ENCODE measurements around the gene CSTF2T.

CSTF2T gene

DNA sequence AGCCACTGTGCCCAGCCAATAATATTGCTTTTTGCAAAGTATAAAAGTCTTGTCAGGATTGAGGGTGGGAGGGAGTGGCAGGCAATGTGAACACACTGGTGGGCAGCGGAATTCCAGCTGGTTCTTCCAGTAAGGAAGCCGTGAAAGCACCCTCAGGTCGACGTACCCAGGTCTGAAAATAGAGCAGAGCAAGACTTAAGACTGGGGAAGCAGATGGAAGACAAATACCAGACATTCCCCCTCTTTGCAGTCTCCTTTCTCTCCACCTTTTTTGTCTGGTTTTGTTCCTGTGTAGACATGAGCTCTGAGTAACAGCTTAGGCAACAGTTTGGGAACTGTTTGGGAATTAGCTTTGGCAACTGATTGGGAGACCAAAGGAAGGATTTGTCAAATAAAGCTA is 17.6 kb upstream of the CSTF2T start:
- Histone ChIP-seq H3K4me1 (ENCODE audit: insufficient read depth, low read length) (peaks cover 3% of the 10 kb centered on the region; the same call in 1 of the 2 replicates), H3K9me3 (ENCODE audit: insufficient read depth, low read depth, low read length) (no peaks in the 10 kb centered on the region), H3K36me3 (ENCODE audit: insufficient read depth, low read depth, low read length) (no peaks in the 10 kb centered on the region), H3K9ac (ENCODE audit: low read depth, low read length) (no peak overlapping the region), H3K27me3 (ENCODE audit: insufficient read depth, low read length) (no peaks in the 10 kb centered on the region), H3K4me3 (ENCODE audit: low read length) (no peak overlapping the region), H3K27ac (ENCODE audit: low read length) (no peak overlapping the region)

DNA sequence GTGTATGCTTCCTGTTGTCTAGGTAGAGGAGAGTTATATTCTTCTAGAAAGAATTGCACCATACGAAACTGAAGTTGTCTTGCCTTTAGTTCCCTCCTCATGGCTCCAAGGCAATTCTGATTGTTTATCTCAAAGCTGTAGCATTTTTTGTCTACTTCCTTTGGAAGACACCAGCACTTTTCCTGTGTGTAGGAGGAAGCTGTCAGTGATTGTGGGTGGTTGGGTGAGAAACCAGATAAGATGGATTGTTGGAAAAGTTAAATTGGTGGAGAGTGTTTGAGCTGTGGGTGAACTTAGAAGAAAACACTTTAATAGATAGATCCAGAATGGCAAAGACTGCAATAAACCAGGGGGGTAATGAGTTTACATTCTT is 12.1 kb upstream of the CSTF2T start:
- no peaks in the 10 kb centered on the region for H3K36me3 ChIP-seq (ENCODE audit: insufficient read depth, low read depth, low read length)
- H3K27ac ChIP-seq (ENCODE audit: low read length): no peak overlapping the region
- no peaks in the 10 kb centered on the region; the same call in 1 of the 2 replicates for H3K4me1 ChIP-seq (ENCODE audit: insufficient read depth, low read length)
- H3K27me3 ChIP-seq (ENCODE audit: insufficient read depth, low read length): no peaks in the 10 kb centered on the region
- no peaks in the 10 kb centered on the region for H3K9me3 ChIP-seq (ENCODE audit: insufficient read depth, low read depth, low read length)
- H3K9ac ChIP-seq (ENCODE audit: low read depth, low read length): no peak overlapping the region
- H3K4me3 ChIP-seq (ENCODE audit: low read length): no peak overlapping the region

DNA sequence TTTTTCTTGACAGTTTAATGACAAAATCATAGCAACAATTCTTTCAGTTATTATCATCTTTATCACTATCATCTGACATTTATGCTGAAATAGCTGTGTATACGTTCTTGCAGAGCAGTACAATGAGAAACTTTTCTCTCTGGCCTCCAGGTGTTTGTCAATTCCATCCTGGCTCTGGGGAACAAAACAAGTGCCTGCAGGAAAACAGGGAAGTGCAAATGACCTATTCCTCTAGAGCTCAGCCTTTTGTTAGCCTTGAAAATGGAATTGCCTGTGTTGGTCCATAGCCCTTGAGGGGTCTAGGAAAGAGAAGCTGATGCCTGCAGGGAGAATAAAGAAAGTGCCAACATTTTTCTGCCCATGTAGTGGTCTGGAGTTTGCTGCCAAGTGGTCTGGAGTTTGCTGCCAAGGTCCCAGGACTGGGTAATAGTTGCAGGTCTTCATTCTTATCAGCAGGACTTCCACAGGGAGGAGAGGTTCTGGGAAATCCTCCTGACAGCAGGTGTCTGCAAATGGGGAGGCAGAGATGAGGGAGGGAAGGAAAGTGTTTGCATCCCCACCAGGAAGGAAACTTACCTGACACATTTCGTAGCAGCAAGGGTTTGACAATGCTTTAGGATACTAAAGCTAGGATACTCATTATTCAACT is 10.1 kb upstream of the CSTF2T start:
- H3K27me3 ChIP-seq (ENCODE audit: insufficient read depth, low read length): no peaks in the 10 kb centered on the region
- no peaks in the 10 kb centered on the region; the same call in 1 of the 2 replicates for H3K4me1 ChIP-seq (ENCODE audit: insufficient read depth, low read length)
- H3K9me3 ChIP-seq (ENCODE audit: insufficient read depth, low read depth, low read length): no peaks in the 10 kb centered on the region
- H3K4me3 ChIP-seq (ENCODE audit: low read length): no peak overlapping the region
- no peak overlapping the region for H3K9ac ChIP-seq (ENCODE audit: low read depth, low read length)
- no peaks in the 10 kb centered on the region for H3K36me3 ChIP-seq (ENCODE audit: insufficient read depth, low read depth, low read length)
- H3K27ac ChIP-seq (ENCODE audit: low read length): no peak overlapping the region

DNA sequence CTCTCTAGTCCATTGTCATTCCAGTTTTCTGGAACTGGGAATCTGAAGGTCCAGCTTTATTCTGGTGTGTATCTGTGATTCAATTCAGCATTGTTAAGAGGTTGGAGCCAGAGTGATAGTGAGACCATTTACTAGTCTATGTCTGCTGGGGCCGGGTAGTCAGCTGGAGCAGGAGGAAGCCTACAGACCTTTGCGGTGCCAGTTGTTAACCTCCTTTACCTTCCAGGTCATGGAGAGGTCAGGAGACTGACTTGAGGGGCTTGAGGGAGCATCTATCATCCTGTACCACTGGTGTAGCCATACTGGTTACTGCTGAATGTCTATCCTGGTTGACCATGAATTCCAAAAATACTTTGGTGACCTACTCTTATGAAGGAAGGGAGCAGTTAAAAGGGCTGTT is 9.2 kb upstream of the CSTF2T start:
- Histone ChIP-seq H3K9ac (ENCODE audit: low read depth, low read length) (no peak overlapping the region), H3K27ac (ENCODE audit: low read length) (no peak overlapping the region), H3K4me1 (ENCODE audit: insufficient read depth, low read length) (no peaks in the 10 kb centered on the region; the same call in 1 of the 2 replicates), H3K27me3 (ENCODE audit: insufficient read depth, low read length) (no peaks in the 10 kb centered on the region), H3K4me3 (ENCODE audit: low read length) (no peak overlapping the region), H3K9me3 (ENCODE audit: insufficient read depth, low read depth, low read length) (no peaks in the 10 kb centered on the region), H3K36me3 (ENCODE audit: insufficient read depth, low read depth, low read length) (no peaks in the 10 kb centered on the region)

DNA sequence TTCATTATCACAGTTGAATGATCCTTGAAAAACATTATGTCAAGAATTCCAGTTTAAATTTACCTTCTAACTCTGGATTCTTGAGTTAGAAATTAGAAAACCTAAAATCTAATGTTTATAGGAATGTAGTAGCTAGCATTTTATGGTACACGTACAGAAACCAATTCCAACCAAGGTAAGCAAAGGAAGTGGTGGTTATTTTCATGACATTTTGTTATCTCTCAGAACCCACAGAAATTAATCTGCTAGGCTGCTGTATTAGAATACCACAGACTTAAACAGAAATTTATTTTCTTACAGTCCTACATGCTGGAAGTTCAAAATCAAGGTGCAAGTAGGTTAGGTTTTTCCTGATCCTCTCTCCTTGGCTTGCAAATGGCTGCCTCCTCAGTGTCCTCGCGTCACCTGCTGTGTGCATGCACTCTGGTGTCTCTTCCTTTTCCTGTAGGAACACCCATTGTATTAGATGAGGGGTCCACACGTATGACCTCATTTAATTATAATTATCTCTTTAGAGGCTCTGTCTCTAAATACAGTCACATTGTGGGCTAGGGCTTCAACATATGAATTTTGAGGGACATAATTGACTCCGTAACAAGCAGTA is 8.5 kb upstream of the CSTF2T start:
- H3K9me3 ChIP-seq (ENCODE audit: insufficient read depth, low read depth, low read length): no peaks in the 10 kb centered on the region
- H3K9ac ChIP-seq (ENCODE audit: low read depth, low read length): no peak overlapping the region
- no peaks in the 10 kb centered on the region for H3K36me3 ChIP-seq (ENCODE audit: insufficient read depth, low read depth, low read length)
- no peak overlapping the region for H3K4me3 ChIP-seq (ENCODE audit: low read length)
- no peak overlapping the region for H3K27ac ChIP-seq (ENCODE audit: low read length)
- no peaks in the 10 kb centered on the region; the same call in 1 of the 2 replicates for H3K4me1 ChIP-seq (ENCODE audit: insufficient read depth, low read length)
- H3K27me3 ChIP-seq (ENCODE audit: insufficient read depth, low read length): no peaks in the 10 kb centered on the region

DNA sequence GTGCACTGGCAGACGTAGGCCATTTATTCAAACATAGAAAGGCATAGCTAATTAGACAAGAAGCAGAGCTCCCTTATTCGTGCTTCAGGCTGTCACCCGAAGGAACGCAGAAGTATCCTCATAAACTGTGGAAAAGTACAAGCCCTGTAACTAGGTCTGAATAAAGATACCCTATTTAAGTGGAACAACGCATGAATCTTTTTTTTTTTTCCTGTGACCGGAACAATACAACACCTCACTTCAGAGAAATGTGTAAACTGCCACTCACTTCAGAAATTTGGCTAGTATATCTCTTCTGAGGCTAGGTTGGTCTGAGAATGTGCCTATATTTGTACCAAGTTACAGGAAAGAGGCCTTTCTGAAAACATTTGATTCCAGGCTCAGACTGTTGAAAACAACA is 8.0 kb upstream of the CSTF2T start:
- H3K9ac ChIP-seq (ENCODE audit: low read depth, low read length): no peak overlapping the region

DNA sequence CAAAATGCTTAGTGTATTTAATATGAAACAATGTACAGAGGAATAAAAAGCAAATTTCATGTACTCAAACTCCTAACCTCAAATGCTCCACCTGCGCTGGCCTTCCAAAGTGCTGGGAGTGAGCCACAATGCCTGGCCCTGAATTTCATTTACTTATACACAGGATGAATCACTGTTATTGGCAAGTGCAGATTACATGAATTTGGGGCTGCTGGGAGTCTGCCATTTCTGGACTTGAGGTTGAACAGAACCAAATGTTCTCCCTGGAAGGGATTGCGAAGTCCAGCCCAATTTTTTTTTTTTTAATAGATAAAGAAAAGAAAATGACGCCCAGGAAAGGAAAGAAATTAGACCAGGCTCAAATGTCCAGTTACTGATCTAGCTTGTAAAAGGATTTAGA is 6.8 kb upstream of the CSTF2T start:
- H3K9me3 ChIP-seq (ENCODE audit: insufficient read depth, low read depth, low read length): no peaks in the 10 kb centered on the region
- H3K27ac ChIP-seq (ENCODE audit: low read length): no peak overlapping the region
- H3K36me3 ChIP-seq (ENCODE audit: insufficient read depth, low read depth, low read length): no peaks in the 10 kb centered on the region
- H3K27me3 ChIP-seq (ENCODE audit: insufficient read depth, low read length): no peaks in the 10 kb centered on the region
- no peaks in the 10 kb centered on the region; the same call in 1 of the 2 replicates for H3K4me1 ChIP-seq (ENCODE audit: insufficient read depth, low read length)
- H3K4me3 ChIP-seq (ENCODE audit: low read length): no peak overlapping the region
- H3K9ac ChIP-seq (ENCODE audit: low read depth, low read length): no peak overlapping the region

More for the DNA sequence above, 8.0 kb upstream of the CSTF2T start:
- H3K4me1 ChIP-seq (ENCODE audit: insufficient read depth, low read length): no peaks in the 10 kb centered on the region; the same call in 1 of the 2 replicates
- no peak overlapping the region for H3K27ac ChIP-seq (ENCODE audit: low read length)
- H3K36me3 ChIP-seq (ENCODE audit: insufficient read depth, low read depth, low read length): no peaks in the 10 kb centered on the region
- no peak overlapping the region for H3K4me3 ChIP-seq (ENCODE audit: low read length)
- no peaks in the 10 kb centered on the region for H3K27me3 ChIP-seq (ENCODE audit: insufficient read depth, low read length)
- no peaks in the 10 kb centered on the region for H3K9me3 ChIP-seq (ENCODE audit: insufficient read depth, low read depth, low read length)

DNA sequence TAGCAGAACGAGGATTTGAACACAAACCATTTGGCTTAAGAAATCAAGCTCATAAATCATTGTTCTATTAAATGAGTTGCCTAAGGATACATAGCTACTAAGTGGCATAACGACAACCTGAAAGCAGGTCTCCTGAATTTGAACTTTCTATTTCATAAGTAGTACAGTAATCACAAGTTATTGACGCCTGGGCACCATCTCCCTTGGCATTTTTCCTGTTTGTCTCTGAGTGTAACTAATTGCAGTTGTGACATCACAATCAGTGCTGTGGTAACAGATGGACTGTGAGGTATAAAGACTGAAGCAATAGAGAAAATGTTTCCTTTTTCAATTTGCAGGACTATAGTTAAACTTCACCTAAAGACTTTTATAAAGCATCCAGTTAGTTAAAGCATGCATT is 6.4 kb upstream of the CSTF2T start:
- Histone ChIP-seq H3K4me3 (ENCODE audit: low read length) (no peak overlapping the region), H3K27me3 (ENCODE audit: insufficient read depth, low read length) (no peaks in the 10 kb centered on the region), H3K9ac (ENCODE audit: low read depth, low read length) (no peak overlapping the region), H3K36me3 (ENCODE audit: insufficient read depth, low read depth, low read length) (no peaks in the 10 kb centered on the region), H3K9me3 (ENCODE audit: insufficient read depth, low read depth, low read length) (no peaks in the 10 kb centered on the region), H3K4me1 (ENCODE audit: insufficient read depth, low read length) (no peaks in the 10 kb centered on the region; the same call in 1 of the 2 replicates), H3K27ac (ENCODE audit: low read length) (no peak overlapping the region)

DNA sequence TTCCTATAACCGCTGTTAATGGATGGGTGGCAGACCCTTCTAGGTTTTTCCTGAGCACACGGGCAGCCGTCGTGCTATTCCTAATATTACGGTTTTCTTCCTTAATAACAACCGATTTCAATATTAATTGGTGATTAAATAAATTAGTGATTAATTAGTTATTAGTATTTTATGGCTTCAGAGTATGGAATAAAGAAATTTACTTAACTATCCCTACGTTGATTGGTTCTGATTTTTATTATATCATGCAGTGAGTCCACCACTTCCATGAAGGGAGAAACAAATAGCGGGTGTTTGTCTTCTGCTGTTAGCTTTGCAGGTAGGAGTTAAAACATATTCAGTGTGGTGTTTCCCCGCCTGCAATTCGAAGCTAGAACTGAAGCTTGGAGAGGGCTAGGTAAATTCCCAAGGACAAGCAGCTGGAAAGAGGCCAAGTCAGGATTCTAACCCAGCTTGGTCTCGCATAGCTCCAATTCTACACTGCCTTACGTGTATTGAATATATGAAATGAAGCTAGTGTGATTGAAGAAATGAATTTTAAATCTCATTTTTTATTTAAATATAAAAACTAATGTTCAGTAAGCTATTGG is 928 bp upstream of the CSTF2T start:
- H3K27me3 ChIP-seq (ENCODE audit: insufficient read depth, low read length): no peaks in the 10 kb centered on the region
- H3K27ac ChIP-seq (ENCODE audit: low read length): peak overlapping the region; percentile 97
- H3K36me3 ChIP-seq (ENCODE audit: insufficient read depth, low read depth, low read length): peaks cover 29% of the 10 kb centered on the region
- H3K9ac ChIP-seq (ENCODE audit: low read depth, low read length): peak overlapping the region; percentile 95
- H3K9me3 ChIP-seq (ENCODE audit: insufficient read depth, low read depth, low read length): no peaks in the 10 kb centered on the region
- peaks cover 15% of the 10 kb centered on the region; the same call in 1 of the 2 replicates for H3K4me1 ChIP-seq (ENCODE audit: insufficient read depth, low read length)
- H3K4me3 ChIP-seq (ENCODE audit: low read length): peak overlapping the region; percentile 93

DNA sequence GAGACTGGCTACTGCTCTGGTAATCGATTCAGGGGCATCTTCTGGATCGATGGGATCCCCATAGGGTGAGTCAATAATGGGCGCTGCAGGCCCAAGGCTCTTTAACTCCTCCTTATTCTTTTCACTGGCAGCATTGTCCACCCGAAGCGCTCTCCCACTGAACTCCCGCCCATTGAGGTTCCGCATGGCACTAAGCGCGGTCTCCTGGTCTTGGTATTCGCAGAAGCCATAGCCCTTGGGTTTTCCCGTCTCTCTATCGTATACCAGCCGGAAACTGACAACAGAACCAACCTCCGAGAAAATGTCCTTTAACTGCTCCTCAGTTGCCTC is 285 bp downstream of the CSTF2T start:
- H3K4me3 ChIP-seq (ENCODE audit: low read length): peak overlapping the region; percentile 93
- peak overlapping the region; percentile 97 for H3K27ac ChIP-seq (ENCODE audit: low read length)
- no peaks in the 10 kb centered on the region for H3K27me3 ChIP-seq (ENCODE audit: insufficient read depth, low read length)
- H3K9me3 ChIP-seq (ENCODE audit: insufficient read depth, low read depth, low read length): no peaks in the 10 kb centered on the region
- peak overlapping the region; percentile 95 for H3K9ac ChIP-seq (ENCODE audit: low read depth, low read length)
- H3K4me1 ChIP-seq (ENCODE audit: insufficient read depth, low read length): peaks cover 15% of the 10 kb centered on the region; the same call in 1 of the 2 replicates
- peaks cover 29% of the 10 kb centered on the region for H3K36me3 ChIP-seq (ENCODE audit: insufficient read depth, low read depth, low read length)

DNA sequence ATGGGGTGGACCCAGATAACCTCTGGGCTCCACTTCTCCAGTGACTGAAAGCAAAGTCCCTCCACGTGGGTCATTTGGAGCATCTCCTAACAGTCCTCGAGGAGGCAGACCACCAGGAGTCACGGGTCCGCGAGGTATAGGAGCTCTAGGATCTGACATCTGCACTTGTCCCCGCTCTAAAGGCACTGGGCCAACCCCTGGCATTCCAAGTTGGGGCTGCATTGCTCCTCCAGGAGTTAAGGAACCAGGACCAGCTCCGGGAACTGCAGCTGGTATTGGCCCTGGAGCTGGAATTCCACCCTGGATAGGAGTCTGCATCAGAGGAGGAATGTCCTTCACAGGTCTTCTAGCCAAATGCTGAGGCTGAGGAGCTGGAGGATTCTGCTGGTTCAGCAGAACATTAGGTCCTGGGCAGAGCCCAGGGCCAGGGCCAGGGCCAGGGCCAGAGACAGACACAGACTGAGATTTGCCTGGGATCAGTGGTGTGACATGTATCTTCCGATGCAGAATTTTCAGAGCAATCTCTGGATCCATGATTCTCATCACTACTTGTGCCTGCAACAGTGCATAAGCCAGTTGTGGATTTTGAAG is 827 bp downstream of the CSTF2T start:
- Histone ChIP-seq H3K27ac (ENCODE audit: low read length) (peak overlapping the region; percentile 97), H3K4me1 (ENCODE audit: insufficient read depth, low read length) (peaks cover 15% of the 10 kb centered on the region; the same call in 1 of the 2 replicates), H3K27me3 (ENCODE audit: insufficient read depth, low read length) (no peaks in the 10 kb centered on the region), H3K9ac (ENCODE audit: low read depth, low read length) (peak overlapping the region; percentile 95), H3K36me3 (ENCODE audit: insufficient read depth, low read depth, low read length) (peaks cover 29% of the 10 kb centered on the region), H3K9me3 (ENCODE audit: insufficient read depth, low read depth, low read length) (no peaks in the 10 kb centered on the region), H3K4me3 (ENCODE audit: low read length) (peak overlapping the region; percentile 93)

DNA sequence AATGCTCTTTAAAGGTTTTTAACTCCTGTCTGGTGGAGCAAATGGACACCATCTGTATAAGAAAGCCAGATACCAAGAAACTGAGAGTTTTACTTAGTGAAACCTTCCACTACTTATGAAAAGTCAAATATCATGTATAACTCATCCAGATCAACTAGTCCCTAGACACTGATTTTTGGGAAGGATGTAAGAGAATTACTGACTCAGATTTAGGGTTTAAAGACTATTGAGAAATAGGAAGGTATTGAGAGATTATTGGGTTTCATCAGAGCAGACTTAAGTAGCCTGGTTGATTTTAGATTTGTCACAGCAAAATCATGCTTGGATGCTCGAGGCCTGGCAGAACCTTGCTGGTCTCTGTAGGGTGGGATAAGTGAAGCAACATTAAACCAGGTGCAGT is 3.1 kb downstream of the CSTF2T start:
- no peak overlapping the region for H3K9ac ChIP-seq (ENCODE audit: low read depth, low read length)
- no peaks in the 10 kb centered on the region for H3K27me3 ChIP-seq (ENCODE audit: insufficient read depth, low read length)
- H3K4me3 ChIP-seq (ENCODE audit: low read length): no peak overlapping the region
- H3K9me3 ChIP-seq (ENCODE audit: insufficient read depth, low read depth, low read length): no peaks in the 10 kb centered on the region
- no peak overlapping the region for H3K27ac ChIP-seq (ENCODE audit: low read length)
- H3K36me3 ChIP-seq (ENCODE audit: insufficient read depth, low read depth, low read length): peaks cover 29% of the 10 kb centered on the region
- H3K4me1 ChIP-seq (ENCODE audit: insufficient read depth, low read length): peaks cover 15% of the 10 kb centered on the region; the same call in 1 of the 2 replicates
